HepG2 (cell line): ENCODE data around the gene SPPL2B. TPM values are rescaled to one million over a fixed set of nuclear protein-coding genes. Genes with fewer than 3 reads are reported as not detected.

Experiments used
- HOXA3 ChIP-seq: sonication (generic); formaldehyde crosslinking; IDR thresholded peaks from 2 replicates; pipeline ENCODE4 v1.5.0; 2020; ENCODE audit warnings: missing genetic modification reagents
- IKZF1 ChIP-seq: fragments of 450-650 bp; IDR thresholded peaks from 2 replicates; pipeline ENCODE4 v1.7.1; 2016
- MXD4 ChIP-seq: IDR thresholded peaks from 2 replicates; pipeline ENCODE4 v1.6.1; 2016; ENCODE audit warnings: mild to moderate bottlenecking, missing biosample characterization, missing genetic modification reagents
- PRPF4 ChIP-seq: fragments of 200-400 bp; formaldehyde crosslinking; IDR thresholded peaks from 2 replicates; pipeline ENCODE4 v1.6.1; 2016; ENCODE audit warnings: low read length, low read depth; ENCODE audit not compliant: poor library complexity, severe bottlenecking
- RARA ChIP-seq: IDR thresholded peaks from 2 replicates; pipeline ENCODE4 v1.6.1; 2016; ENCODE audit warnings: missing genetic modification reagents, missing compliant biosample characterization
- RFX1 ChIP-seq: fragments of 450-650 bp; IDR thresholded peaks from 2 replicates; pipeline ENCODE4 v1.6.1; 2017
- ZNF34 ChIP-seq: sonication (generic); formaldehyde crosslinking; IDR thresholded peaks from 2 replicates; pipeline ENCODE4 v1.4.0; 2020; ENCODE audit warnings: mild to moderate bottlenecking, missing genetic modification reagents, borderline replicate concordance
- ZNF547 ChIP-seq: sonication (generic); formaldehyde crosslinking; IDR thresholded peaks from 2 replicates; pipeline ENCODE4 v1.5.1; 2020; ENCODE audit warnings: mild to moderate bottlenecking, missing genetic modification reagents
- ZNF550 ChIP-seq: sonication (generic); formaldehyde crosslinking; IDR thresholded peaks from 2 replicates; pipeline ENCODE4 v1.4.0; 2020; ENCODE audit warnings: mild to moderate bottlenecking, missing genetic modification reagents, borderline replicate concordance
- ZNF589 ChIP-seq: sonication (generic); formaldehyde crosslinking; conservative IDR thresholded peaks from 2 replicates; pipeline ENCODE4 v1.8.0; 2022; ENCODE audit warnings: mild to moderate bottlenecking, moderate library complexity, missing genetic modification reagents
- ZNF746 ChIP-seq: sonication (generic); formaldehyde crosslinking; IDR thresholded peaks from 2 replicates; pipeline ENCODE4 v1.8.0; 2022; ENCODE audit warnings: mild to moderate bottlenecking, missing genetic modification reagents
- ZNF749 ChIP-seq: sonication (generic); formaldehyde crosslinking; IDR thresholded peaks from 2 replicates; pipeline ENCODE4 v1.8.0; 2022; ENCODE audit warnings: mild to moderate bottlenecking, missing genetic modification reagents, moderate library complexity, borderline replicate concordance
- ZNF775 ChIP-seq: sonication (generic); formaldehyde crosslinking; IDR thresholded peaks from 2 replicates; pipeline ENCODE4 v1.4.0; 2020; ENCODE audit warnings: missing genetic modification reagents, mild to moderate bottlenecking, moderate library complexity, borderline replicate concordance
- polyA plus RNA-seq, 8 experiments: library from polyadenylated mRNA; depleted of rRNA in 3 of 8; stranded (reverse) in 7 of 8; unstranded in 1 of 8; fragments of >200 nt; fragmentation: Illumina TruSeq in 4 of 8; extraction: Trizol in 4 of 8; gene quantifications; 2 replicates each; pipeline versions ENCODE4 v1.2.1 to v1.2.3, GENCODE V29; 2011 to 2016; ENCODE audit warnings: low read depth in 4 of 8, missing spikeins in 1 of 8, mixed read lengths in 1 of 8; ENCODE audit not compliant: insufficient read depth in 1 of 8
- total RNA-seq, 5 experiments: library from RNA; depleted of rRNA; stranded (reverse); fragments of >200 nt; fragmentation: Illumina TruSeq; extraction: Trizol; gene quantifications; 2 replicates each; pipeline ENCODE4 v1.2.3, GENCODE V29; 2016; ENCODE audit warnings: low read depth in 1 of 5
- TF ChIP-seq, protein P1 (sequence below): sonication (generic); formaldehyde crosslinking; IDR thresholded peaks from 2 replicates; pipeline ENCODE4 v1.4.0; 2020; ENCODE audit warnings: mild to moderate bottlenecking, missing genetic modification reagents
- TF ChIP-seq, protein P2 (sequence below): sonication (generic); formaldehyde crosslinking; IDR thresholded peaks from 2 replicates; pipeline ENCODE4 v1.5.0; 2020; ENCODE audit warnings: missing genetic modification reagents
- TF ChIP-seq, protein P3 (sequence below): sonication (generic); formaldehyde crosslinking; IDR thresholded peaks from 2 replicates; pipeline ENCODE4 v1.5.0; 2020; ENCODE audit warnings: mild to moderate bottlenecking, missing genetic modification reagents, borderline replicate concordance

SPPL2B gene
- total and polyA plus RNA-seq, 2 of the 13 experiments (the other 11 are each of a cell fraction or from before 2014, with no cell fraction given): 14.9 to 15.2 TPM

DNA sequence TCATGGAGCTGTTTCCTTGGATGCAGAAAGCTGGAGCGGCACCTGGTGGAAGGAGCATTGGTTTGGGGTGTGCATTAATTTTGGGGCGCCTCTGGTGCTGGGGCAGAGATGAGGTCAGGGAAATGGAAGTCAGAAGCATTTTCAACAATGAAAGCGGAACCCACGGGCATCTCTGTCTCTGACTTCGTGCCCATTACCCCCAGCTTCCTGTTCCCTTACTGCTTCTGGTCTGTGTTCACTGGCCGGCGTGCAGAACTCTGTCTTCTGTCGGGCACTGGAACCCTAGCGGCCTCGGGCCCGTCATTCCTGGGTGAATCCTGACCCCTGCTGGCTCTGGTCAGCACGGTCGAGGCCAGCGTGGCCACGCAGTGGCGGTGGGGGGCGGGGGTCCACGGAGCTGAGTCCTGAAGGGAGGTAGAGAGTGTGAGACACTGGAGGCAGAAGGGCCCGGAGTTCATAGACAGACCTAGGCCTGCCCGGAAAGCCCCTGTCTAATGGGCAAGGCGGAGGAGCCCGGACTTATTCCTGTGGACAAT lies 12.6 kb upstream of the SPPL2B start (continued):
- TF ChIP-seq ZNF550 (CRISPR knock-in tag) (no peak), RARA (CRISPR knock-in tag) (no peak), RFX1 (no peak), ZNF775 (no peak), PRPF4 (no peak), ZNF589 (CRISPR knock-in tag) (no peak), ZNF749 (CRISPR knock-in tag) (no peak), ZNF547 (CRISPR knock-in tag) (peak; percentile 66), ZNF34 (CRISPR knock-in tag) (no peak), HOXA3 (CRISPR knock-in tag) (no peak), IKZF1 (no peak), ZNF746 (CRISPR knock-in tag) (no peak), MXD4 (CRISPR knock-in tag) (peak; percentile 61; the same call in 1 of the 2 replicates)
- TF ChIP-seq, protein P1, sequence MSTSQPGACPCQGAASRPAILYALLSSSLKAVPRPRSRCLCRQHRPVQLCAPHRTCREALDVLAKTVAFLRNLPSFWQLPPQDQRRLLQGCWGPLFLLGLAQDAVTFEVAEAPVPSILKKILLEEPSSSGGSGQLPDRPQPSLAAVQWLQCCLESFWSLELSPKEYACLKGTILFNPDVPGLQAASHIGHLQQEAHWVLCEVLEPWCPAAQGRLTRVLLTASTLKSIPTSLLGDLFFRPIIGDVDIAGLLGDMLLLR (CRISPR knock-in tag): no peak; the same call in 1 of the 2 replicates
- TF ChIP-seq, protein P2, sequence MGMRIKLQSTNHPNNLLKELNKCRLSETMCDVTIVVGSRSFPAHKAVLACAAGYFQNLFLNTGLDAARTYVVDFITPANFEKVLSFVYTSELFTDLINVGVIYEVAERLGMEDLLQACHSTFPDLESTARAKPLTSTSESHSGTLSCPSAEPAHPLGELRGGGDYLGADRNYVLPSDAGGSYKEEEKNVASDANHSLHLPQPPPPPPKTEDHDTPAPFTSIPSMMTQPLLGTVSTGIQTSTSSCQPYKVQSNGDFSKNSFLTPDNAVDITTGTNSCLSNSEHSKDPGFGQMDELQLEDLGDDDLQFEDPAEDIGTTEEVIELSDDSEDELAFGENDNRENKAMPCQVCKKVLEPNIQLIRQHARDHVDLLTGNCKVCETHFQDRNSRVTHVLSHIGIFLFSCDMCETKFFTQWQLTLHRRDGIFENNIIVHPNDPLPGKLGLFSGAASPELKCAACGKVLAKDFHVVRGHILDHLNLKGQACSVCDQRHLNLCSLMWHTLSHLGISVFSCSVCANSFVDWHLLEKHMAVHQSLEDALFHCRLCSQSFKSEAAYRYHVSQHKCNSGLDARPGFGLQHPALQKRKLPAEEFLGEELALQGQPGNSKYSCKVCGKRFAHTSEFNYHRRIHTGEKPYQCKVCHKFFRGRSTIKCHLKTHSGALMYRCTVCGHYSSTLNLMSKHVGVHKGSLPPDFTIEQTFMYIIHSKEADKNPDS (CRISPR knock-in tag): no peak
- TF ChIP-seq, protein P3, sequence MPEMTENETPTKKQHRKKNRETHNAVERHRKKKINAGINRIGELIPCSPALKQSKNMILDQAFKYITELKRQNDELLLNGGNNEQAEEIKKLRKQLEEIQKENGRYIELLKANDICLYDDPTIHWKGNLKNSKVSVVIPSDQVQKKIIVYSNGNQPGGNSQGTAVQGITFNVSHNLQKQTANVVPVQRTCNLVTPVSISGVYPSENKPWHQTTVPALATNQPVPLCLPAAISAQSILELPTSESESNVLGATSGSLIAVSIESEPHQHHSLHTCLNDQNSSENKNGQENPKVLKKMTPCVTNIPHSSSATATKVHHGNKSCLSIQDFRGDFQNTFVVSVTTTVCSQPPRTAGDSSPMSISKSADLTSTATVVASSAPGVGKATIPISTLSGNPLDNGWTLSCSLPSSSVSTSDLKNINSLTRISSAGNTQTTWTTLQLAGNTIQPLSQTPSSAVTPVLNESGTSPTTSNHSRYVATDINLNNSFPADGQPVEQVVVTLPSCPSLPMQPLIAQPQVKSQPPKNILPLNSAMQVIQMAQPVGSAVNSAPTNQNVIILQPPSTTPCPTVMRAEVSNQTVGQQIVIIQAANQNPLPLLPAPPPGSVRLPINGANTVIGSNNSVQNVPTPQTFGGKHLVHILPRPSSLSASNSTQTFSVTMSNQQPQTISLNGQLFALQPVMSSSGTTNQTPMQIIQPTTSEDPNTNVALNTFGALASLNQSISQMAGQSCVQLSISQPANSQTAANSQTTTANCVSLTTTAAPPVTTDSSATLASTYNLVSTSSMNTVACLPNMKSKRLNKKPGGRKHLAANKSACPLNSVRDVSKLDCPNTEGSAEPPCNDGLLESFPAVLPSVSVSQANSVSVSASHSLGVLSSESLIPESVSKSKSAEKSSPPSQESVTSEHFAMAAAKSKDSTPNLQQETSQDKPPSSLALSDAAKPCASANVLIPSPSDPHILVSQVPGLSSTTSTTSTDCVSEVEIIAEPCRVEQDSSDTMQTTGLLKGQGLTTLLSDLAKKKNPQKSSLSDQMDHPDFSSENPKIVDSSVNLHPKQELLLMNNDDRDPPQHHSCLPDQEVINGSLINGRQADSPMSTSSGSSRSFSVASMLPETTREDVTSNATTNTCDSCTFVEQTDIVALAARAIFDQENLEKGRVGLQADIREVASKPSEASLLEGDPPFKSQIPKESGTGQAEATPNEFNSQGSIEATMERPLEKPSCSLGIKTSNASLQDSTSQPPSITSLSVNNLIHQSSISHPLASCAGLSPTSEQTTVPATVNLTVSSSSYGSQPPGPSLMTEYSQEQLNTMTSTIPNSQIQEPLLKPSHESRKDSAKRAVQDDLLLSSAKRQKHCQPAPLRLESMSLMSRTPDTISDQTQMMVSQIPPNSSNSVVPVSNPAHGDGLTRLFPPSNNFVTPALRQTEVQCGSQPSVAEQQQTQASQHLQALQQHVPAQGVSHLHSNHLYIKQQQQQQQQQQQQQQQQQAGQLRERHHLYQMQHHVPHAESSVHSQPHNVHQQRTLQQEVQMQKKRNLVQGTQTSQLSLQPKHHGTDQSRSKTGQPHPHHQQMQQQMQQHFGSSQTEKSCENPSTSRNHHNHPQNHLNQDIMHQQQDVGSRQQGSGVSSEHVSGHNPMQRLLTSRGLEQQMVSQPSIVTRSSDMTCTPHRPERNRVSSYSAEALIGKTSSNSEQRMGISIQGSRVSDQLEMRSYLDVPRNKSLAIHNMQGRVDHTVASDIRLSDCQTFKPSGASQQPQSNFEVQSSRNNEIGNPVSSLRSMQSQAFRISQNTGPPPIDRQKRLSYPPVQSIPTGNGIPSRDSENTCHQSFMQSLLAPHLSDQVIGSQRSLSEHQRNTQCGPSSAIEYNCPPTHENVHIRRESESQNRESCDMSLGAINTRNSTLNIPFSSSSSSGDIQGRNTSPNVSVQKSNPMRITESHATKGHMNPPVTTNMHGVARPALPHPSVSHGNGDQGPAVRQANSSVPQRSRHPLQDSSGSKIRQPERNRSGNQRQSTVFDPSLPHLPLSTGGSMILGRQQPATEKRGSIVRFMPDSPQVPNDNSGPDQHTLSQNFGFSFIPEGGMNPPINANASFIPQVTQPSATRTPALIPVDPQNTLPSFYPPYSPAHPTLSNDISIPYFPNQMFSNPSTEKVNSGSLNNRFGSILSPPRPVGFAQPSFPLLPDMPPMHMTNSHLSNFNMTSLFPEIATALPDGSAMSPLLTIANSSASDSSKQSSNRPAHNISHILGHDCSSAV (CRISPR knock-in tag): no peak
